ENCODE data around the gene MRI1.

GRCh38 chr19:13723206-13723605, 41.1 kb upstream of the MRI1 start:
- TF ChIP-seq POLR2AphosphoS5 (IDR thresholded peaks at IDR 0.05; ENCODE audit: borderline replicate concordance, low read depth, low read length) = no peak
- no peak for TF ChIP-seq EZH2 (IDR thresholded peaks at IDR 0.05)

All from SK-N-MC (cell line).